CD14-positive monocyte (primary cell): ENCODE data around the gene RNF40. TPM values are rescaled to one million over a fixed set of nuclear protein-coding genes. Genes with fewer than 3 reads are reported as not detected.
"Not testable (repeated sequence)": the region's sequence is repeated elsewhere in the genome, so short reads cannot be mapped to it uniquely, and the experiment has no call there.

Experiments used
- DNase-seq, 3 donors: peaks; one replicate each; pipeline ENCODE4 v3.0.0-alpha.2; 2011 to 2022
- H2AFZ ChIP-seq: 2 replicates; pipeline ENCODE4 v1.6.0; 2012; ENCODE audit warnings: mild to moderate bottlenecking, low read depth, low read length, inconsistent platforms; ENCODE audit not compliant: insufficient read depth, poor library complexity, severe bottlenecking
- H3K27ac ChIP-seq, 2 donors: 1 replicate in 1 of 2; 2 replicates in 1 of 2; pipeline ENCODE4 v1.5.1; 2012 to 2013; ENCODE audit warnings: low read length in 2 of 2, control low read depth in 1 of 2, inconsistent platforms in 1 of 2, low read depth in 1 of 2, mild to moderate bottlenecking in 1 of 2
- H3K27me3 ChIP-seq, 2 donors: one replicate each; pipeline versions ENCODE4 v1.6.0 to v1.6.1; 2011 to 2013; ENCODE audit warnings: low read length in 2 of 2; ENCODE audit not compliant: control insufficient read depth in 2 of 2, insufficient read depth in 2 of 2
- H3K36me3 ChIP-seq, 2 donors: replicated peaks in 1 of 2; 1 replicate in 1 of 2; 2 replicates in 1 of 2; pipeline versions ENCODE4 v1.5.1 to v1.6.1; 2012 to 2013; ENCODE audit warnings: low read length in 2 of 2, control low read depth in 1 of 2, inconsistent platforms in 1 of 2, mild to moderate bottlenecking in 1 of 2; ENCODE audit not compliant: insufficient read depth in 2 of 2, control insufficient read depth in 1 of 2
- H3K4me1 ChIP-seq, 2 donors: 1 replicate in 1 of 2; 2 replicates in 1 of 2; pipeline versions ENCODE4 v1.5.1 to v1.6.1; 2012 to 2013; ENCODE audit warnings: low read length in 2 of 2, control low read depth in 1 of 2, inconsistent platforms in 1 of 2, mild to moderate bottlenecking in 1 of 2, moderate library complexity in 1 of 2; ENCODE audit not compliant: insufficient read depth in 2 of 2, control insufficient read depth in 1 of 2
- H3K4me2 ChIP-seq: replicated peaks from 2 replicates; pipeline ENCODE3; 2012; ENCODE audit warnings: low read length, moderate library complexity, mild to moderate bottlenecking; ENCODE audit not compliant: poor library complexity, severe bottlenecking; ENCODE audit errors: extremely low read depth
- H3K4me3 ChIP-seq, 3 experiments: fragments of 200-600 bp in 1 of 3; sonication (generic) in 1 of 3; replicated peaks in 1 of 3; 1 replicate in 2 of 3; 2 replicates in 1 of 3; pipeline ENCODE4 v1.5.1; 2011 to 2013; ENCODE audit warnings: low read length in 3 of 3, mild to moderate bottlenecking in 3 of 3, control low read depth in 2 of 3, low read depth in 2 of 3, inconsistent platforms in 1 of 3, moderate library complexity in 1 of 3
- H3K79me2 ChIP-seq: 2 replicates; pipeline ENCODE4 v1.6.0; 2012; ENCODE audit warnings: mild to moderate bottlenecking, control low read depth, inconsistent platforms, low read length, moderate library complexity; ENCODE audit not compliant: insufficient read depth
- H3K9ac ChIP-seq: 2 replicates; pipeline ENCODE4 v1.6.0; 2017; ENCODE audit warnings: low read length, mild to moderate bottlenecking; ENCODE audit not compliant: insufficient read depth, poor library complexity, severe bottlenecking
- H3K9me3 ChIP-seq, 2 donors: replicated peaks in 1 of 2; 1 replicate in 1 of 2; 2 replicates in 1 of 2; pipeline versions ENCODE4 v1.5.1 to v1.6.1; 2012 to 2013; ENCODE audit warnings: low read length in 2 of 2, control low read depth in 1 of 2; ENCODE audit not compliant: control insufficient read depth in 1 of 2, insufficient read depth in 1 of 2
- H4K20me1 ChIP-seq: 2 replicates; pipeline ENCODE4 v1.6.0; 2012; ENCODE audit warnings: mild to moderate bottlenecking, low read length, control low read depth, moderate library complexity; ENCODE audit not compliant: insufficient read depth
- H3K27ac Mint-ChIP-seq, 7 donors: one replicate each; pipeline ENCODE4 v1.8.0; 2020; ENCODE audit warnings: mild to moderate bottlenecking in 7 of 7, mixed read lengths in 7 of 7, moderate library complexity in 6 of 7, inconsistent platforms in 2 of 7
- H3K27me3 Mint-ChIP-seq, 3 donors: one replicate each; pipeline ENCODE4 v1.8.0; 2021 to 2022; ENCODE audit warnings: low read depth in 3 of 3, mild to moderate bottlenecking in 3 of 3, mixed read lengths in 3 of 3, moderate library complexity in 3 of 3, inconsistent platforms in 1 of 3
- H3K36me3 Mint-ChIP-seq, 2 donors: one replicate each; pipeline ENCODE4 v1.8.0; 2020; ENCODE audit warnings: mixed read lengths in 2 of 2, inconsistent platforms in 1 of 2, mild to moderate bottlenecking in 1 of 2
- H3K4me1 Mint-ChIP-seq: one replicate; pipeline ENCODE4 v1.8.0; 2020; ENCODE audit warnings: mild to moderate bottlenecking, mixed read lengths
- H3K4me3 Mint-ChIP-seq, 2 donors: one replicate each; pipeline ENCODE4 v1.8.0; 2020; ENCODE audit warnings: mild to moderate bottlenecking in 2 of 2, mixed read lengths in 2 of 2, moderate library complexity in 1 of 2
- H3K9me3 Mint-ChIP-seq, 7 donors: one replicate each; pipeline ENCODE4 v1.8.0; 2020 to 2022; ENCODE audit warnings: mixed read lengths in 7 of 7, mild to moderate bottlenecking in 6 of 7, moderate library complexity in 6 of 7, inconsistent platforms in 2 of 7
- CTCF ChIP-seq: fragments of 200-600 bp; IDR thresholded peaks from one replicate; pipeline ENCODE4 v1.8.0; 2022; ENCODE audit warnings: antibody characterized with exemption, mild to moderate bottlenecking
- WGBS: methylation state at CpG from one replicate; pipeline ENCODE4 v1.1.5; 2013; ENCODE audit warnings: missing lambda C conversion rate; ENCODE audit not compliant: insufficient coverage; 5-methylcytosine and 5-hydroxymethylcytosine counted together
- intact Hi-C, 2 donors: fragments of 100-400 bp; cut with micrococcal nuclease; formaldehyde crosslinking; loops; one replicate each; pipeline versions ENCODE4 v1.15.0 to v1.15.1; 2023
- polyA plus RNA-seq, 3 donors: library from polyadenylated mRNA; depleted of rRNA in 1 of 3; unstranded in 2 of 3; stranded (reverse) in 1 of 3; fragments of 300-500 nt in 2 of 3; fragments of >200 nt in 1 of 3; fragmentation: Illumina TruSeq in 2 of 3; gene quantifications; 1 replicate in 2 of 3; 2 replicates in 1 of 3; pipeline ENCODE4 v1.2.3, GENCODE V29; 2012 to 2021

The RNF40 gene
- polyA plus RNA-seq, 3 donors = 14.8 to 53.5 (median 34.9) TPM

GRCh38 chr16:30820952-30821421 lies 58.9 kb downstream of the RNF40 start:
- H3K4me1 Mint-ChIP-seq = peaks cover 2% of the 10 kb centered on the region
- H3K4me3 ChIP-seq = no peak overlapping the region
- no peaks in the 10 kb centered on the region for H3K27me3 ChIP-seq
- H3K79me2 ChIP-seq = no peaks in the 10 kb centered on the region
- no peak overlapping the region for H2AFZ ChIP-seq
- no peaks in the 10 kb centered on the region for H4K20me1 ChIP-seq
- no peak overlapping the region for H3K27ac Mint-ChIP-seq
- peaks cover 0 to 4% of the 10 kb centered on the region in 2 donors for H3K9me3 ChIP-seq
- H3K4me3 Mint-ChIP-seq = no peak overlapping the region
- no peaks in the 10 kb centered on the region for H3K36me3 ChIP-seq
- DNase-seq = no peak
- H3K4me2 ChIP-seq = no peak overlapping the region
- H3K36me3 Mint-ChIP-seq = no peaks in the 10 kb centered on the region
- TF ChIP-seq CTCF = no peak
- no peak overlapping the region for H3K27ac ChIP-seq
- 87% methylated on average over 34 of the region's 34 CpGs for WGBS
- H3K9ac ChIP-seq = no peak overlapping the region
- intact Hi-C loops = no loop called here
- peaks cover 0 to 9% (median 4%) of the 10 kb centered on the region in 7 donors for H3K9me3 Mint-ChIP-seq
- no peaks in the 10 kb centered on the region for H3K4me1 ChIP-seq
- H3K27me3 Mint-ChIP-seq = peaks cover 1 to 4% (median 2%) of the 10 kb centered on the region in 3 donors

GRCh38 chr16:30821441-30821840 lies 59.3 kb downstream of the RNF40 start:
- H4K20me1 ChIP-seq, H3K9me3 Mint-ChIP-seq, H2AFZ ChIP-seq, H3K27me3 Mint-ChIP-seq, H3K27ac Mint-ChIP-seq, H3K79me2 ChIP-seq, H3K4me1 ChIP-seq, H3K4me3 ChIP-seq, H3K27ac ChIP-seq, H3K9me3 ChIP-seq, H3K4me2 ChIP-seq, intact Hi-C loops, DNase-seq, H3K9ac ChIP-seq, H3K27me3 ChIP-seq, H3K36me3 Mint-ChIP-seq, H3K4me1 Mint-ChIP-seq, H3K4me3 Mint-ChIP-seq, H3K36me3 ChIP-seq: not testable (repeated sequence)
- 96% methylated on average over 7 of the region's 9 CpGs for WGBS
